Lower lobe of right lung (tissue), 2 donors: ENCODE measurements around the gene CYP26A1. TPM values are rescaled to one million over a fixed set of nuclear protein-coding genes. Genes with fewer than 3 reads are reported as not detected.
"Not testable (repeated sequence)": the region's sequence is repeated elsewhere in the genome, so short reads cannot be mapped to it uniquely, and the experiment has no call there.

Experiments used
- ATAC-seq, 2 donors: fragments of 200-7000 bp; cut with Tn5 transposase; one replicate each; pipeline ENCODE4 v1.9.1; 2020 to 2022; ENCODE audit warnings: mild to moderate bottlenecking in 2 of 2, moderate library complexity in 2 of 2
- DNase-seq: peaks from one replicate; pipeline ENCODE4 v3.0.0-alpha.2; 2020
- H3K27ac ChIP-seq: fragments of 200-600 bp; one replicate; pipeline ENCODE4 v1.8.0; 2022
- H3K27me3 ChIP-seq: fragments of 200-600 bp; one replicate; pipeline ENCODE4 v1.8.0; 2022; ENCODE audit warnings: low read depth
- H3K36me3 ChIP-seq: fragments of 200-600 bp; one replicate; pipeline ENCODE4 v1.8.0; 2022; ENCODE audit warnings: mild to moderate bottlenecking
- H3K4me1 ChIP-seq: fragments of 200-600 bp; one replicate; pipeline ENCODE4 v1.8.0; 2022
- H3K4me3 ChIP-seq: fragments of 200-600 bp; one replicate; pipeline ENCODE4 v1.8.0; 2022; ENCODE audit warnings: mild to moderate bottlenecking
- H3K9me3 ChIP-seq: fragments of 200-600 bp; one replicate; pipeline ENCODE4 v1.8.0; 2022
- intact Hi-C: fragments of 100-400 bp; cut with DNase I; formaldehyde crosslinking; loops from one replicate; pipeline ENCODE4 v1.11.0; 2022
- total RNA-seq: library from RNA; stranded (reverse); fragmentation: NEBNext Ultra II Directional; extraction: Animal tissue kit (Norgen Biotek cat#: 25700); gene quantifications from one replicate; pipeline ENCODE4 v1.2.1, GENCODE V29; 2021
- TF ChIP-seq, protein P1 (sequence below): fragments of 200-600 bp; IDR thresholded peaks from one replicate; pipeline ENCODE4 v1.8.0; 2022; ENCODE audit warnings: antibody characterized with exemption, mild to moderate bottlenecking
- donor health status: DM: no; HTN: yes; CAD: no; lungs with severe emphysema.

Gene CYP26A1
- total RNA-seq, 1 donor from 2014 or later = not detected

DNA sequence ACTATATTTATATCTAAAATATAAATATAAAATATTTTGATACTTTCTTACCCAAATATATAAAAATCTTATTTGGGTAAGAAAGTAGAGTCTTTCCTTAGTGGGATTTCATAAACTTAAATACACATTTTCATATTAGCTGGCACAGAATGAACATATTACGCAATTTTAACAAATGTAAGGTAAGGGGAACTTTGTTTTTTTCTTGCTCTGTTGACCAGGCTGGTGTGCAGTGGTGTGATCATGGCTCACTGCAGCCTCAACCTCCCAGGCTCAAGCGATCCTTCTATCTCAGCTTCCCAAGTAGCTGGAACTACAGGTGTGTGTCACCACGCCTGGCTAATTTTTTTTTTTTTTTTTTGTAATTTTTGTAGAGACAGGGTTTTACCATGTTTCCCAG is 18.3 kb downstream of the CYP26A1 start:
- H3K27ac ChIP-seq = no peak overlapping the region
- intact Hi-C loops = no loop called here
- H3K27me3 ChIP-seq = no peaks in the 10 kb centered on the region
- no peak overlapping the region for H3K4me3 ChIP-seq
- ATAC-seq (no peak), DNase-seq (no peak)
- H3K36me3 ChIP-seq = no peaks in the 10 kb centered on the region
- no peaks in the 10 kb centered on the region for H3K9me3 ChIP-seq
- TF ChIP-seq, protein P1, sequence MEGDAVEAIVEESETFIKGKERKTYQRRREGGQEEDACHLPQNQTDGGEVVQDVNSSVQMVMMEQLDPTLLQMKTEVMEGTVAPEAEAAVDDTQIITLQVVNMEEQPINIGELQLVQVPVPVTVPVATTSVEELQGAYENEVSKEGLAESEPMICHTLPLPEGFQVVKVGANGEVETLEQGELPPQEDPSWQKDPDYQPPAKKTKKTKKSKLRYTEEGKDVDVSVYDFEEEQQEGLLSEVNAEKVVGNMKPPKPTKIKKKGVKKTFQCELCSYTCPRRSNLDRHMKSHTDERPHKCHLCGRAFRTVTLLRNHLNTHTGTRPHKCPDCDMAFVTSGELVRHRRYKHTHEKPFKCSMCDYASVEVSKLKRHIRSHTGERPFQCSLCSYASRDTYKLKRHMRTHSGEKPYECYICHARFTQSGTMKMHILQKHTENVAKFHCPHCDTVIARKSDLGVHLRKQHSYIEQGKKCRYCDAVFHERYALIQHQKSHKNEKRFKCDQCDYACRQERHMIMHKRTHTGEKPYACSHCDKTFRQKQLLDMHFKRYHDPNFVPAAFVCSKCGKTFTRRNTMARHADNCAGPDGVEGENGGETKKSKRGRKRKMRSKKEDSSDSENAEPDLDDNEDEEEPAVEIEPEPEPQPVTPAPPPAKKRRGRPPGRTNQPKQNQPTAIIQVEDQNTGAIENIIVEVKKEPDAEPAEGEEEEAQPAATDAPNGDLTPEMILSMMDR = no peak
- no peaks in the 10 kb centered on the region for H3K4me1 ChIP-seq

DNA sequence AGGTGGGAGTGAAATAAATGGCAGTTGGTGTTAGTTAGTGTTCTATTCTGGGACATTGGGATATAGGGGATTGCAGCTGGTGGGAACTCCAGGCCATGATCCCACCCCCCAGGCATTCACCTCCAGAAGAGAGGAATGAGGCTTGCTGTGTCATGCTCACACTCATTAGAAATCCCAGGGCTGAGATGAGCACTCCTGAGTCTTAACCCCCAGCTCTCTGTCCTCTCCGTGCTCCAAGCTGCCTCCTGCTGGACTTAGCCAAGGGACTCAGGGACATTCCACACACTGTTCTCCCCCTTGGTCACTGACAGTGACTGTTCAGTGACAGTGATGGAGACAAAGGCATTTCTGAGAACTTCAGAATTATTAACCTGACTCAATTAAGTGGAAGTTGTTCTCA is 21.5 kb downstream of the CYP26A1 start:
- no peak for ATAC-seq
- Histone ChIP-seq H3K27me3 (no peaks in the 10 kb centered on the region), H3K36me3 (no peaks in the 10 kb centered on the region), H3K9me3 (no peaks in the 10 kb centered on the region), H3K4me1 (no peaks in the 10 kb centered on the region), H3K4me3 (no peak overlapping the region), H3K27ac (no peak overlapping the region)
- intact Hi-C loops = no loop called here
- TF ChIP-seq, protein P1 = no peak
- no peak for DNase-seq

DNA sequence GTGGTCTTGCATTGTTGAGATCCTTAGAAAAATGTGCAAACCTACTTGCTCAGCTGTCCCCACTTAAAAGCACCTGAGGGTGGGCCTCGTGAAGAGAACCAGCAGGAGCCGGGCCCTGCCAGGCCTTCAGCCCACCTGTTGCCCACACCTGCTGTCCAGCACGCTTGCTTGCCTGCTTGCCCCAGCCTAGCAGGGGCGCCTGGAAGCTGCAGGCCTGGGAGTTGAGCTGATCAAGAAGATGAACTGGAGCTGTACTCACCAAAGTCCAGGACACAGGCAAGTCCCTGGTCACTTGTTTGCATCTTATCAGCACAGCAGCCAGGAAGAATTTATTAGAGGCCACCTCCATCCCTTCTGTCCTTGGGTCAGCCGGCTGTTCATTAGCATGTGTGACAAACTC is 23.2 kb downstream of the CYP26A1 start:
- H3K4me3 ChIP-seq = no peak overlapping the region
- no peaks in the 10 kb centered on the region for H3K4me1 ChIP-seq
- DNase-seq (no peak), ATAC-seq (no peak)
- H3K27ac ChIP-seq = no peak overlapping the region
- TF ChIP-seq, protein P1 = no peak
- no peaks in the 10 kb centered on the region for H3K36me3 ChIP-seq
- intact Hi-C loops = no loop called here
- no peaks in the 10 kb centered on the region for H3K9me3 ChIP-seq
- no peaks in the 10 kb centered on the region for H3K27me3 ChIP-seq

DNA sequence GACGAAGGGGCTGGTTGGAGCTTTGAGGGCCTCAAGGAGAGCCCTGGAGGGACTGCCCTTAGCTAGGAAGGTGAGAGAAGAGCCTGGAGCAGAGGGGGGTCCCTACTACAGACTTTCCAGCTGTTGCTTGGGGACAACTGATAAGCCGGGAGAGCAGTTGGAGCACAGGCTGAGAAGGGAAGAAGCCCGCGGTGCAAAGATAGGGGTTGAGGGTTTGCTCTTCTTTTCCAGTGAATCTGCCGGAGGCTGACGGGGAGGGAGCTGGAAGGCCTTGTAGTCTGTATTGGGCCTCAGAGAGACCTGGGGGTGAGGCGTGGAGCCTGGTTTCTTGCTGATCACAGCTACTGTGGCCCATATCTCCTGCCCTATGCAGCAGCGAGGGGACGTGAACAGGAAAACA is 23.7 kb downstream of the CYP26A1 start:
- TF ChIP-seq, protein P1 = no peak
- Histone ChIP-seq H3K36me3 (no peaks in the 10 kb centered on the region), H3K27me3 (no peaks in the 10 kb centered on the region), H3K9me3 (no peaks in the 10 kb centered on the region), H3K27ac (no peak overlapping the region), H3K4me3 (no peak overlapping the region), H3K4me1 (no peaks in the 10 kb centered on the region)
- intact Hi-C loops = no loop called here
- no peak for ATAC-seq
- no peak for DNase-seq

DNA sequence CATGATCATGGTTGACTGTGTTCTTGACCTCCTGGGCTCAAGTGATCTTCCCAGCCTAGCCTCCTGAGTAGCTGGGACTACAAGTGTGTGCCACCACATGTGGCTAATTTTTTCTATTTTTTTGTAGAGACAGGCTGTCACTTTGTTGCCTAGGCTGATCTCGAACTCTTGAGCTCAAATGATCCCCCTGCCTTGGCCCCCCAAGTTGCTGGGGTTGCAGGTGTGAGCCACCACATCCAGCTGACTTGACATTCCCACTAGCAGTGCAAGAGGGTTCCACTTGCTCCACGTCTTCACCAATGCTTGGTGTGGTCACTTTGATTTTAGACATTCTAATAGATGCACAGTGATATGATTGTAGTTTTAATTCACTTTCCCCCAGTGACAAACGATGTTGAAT is 25.1 kb downstream of the CYP26A1 start:
- ATAC-seq = no peak
- DNase-seq = no peak
- TF ChIP-seq, protein P1 = no peak
- no peaks in the 10 kb centered on the region for H3K27me3 ChIP-seq
- intact Hi-C loops = no loop called here
- no peaks in the 10 kb centered on the region for H3K36me3 ChIP-seq
- no peak overlapping the region for H3K4me3 ChIP-seq
- no peak overlapping the region for H3K27ac ChIP-seq
- H3K4me1 ChIP-seq = no peaks in the 10 kb centered on the region
- H3K9me3 ChIP-seq = no peaks in the 10 kb centered on the region

DNA sequence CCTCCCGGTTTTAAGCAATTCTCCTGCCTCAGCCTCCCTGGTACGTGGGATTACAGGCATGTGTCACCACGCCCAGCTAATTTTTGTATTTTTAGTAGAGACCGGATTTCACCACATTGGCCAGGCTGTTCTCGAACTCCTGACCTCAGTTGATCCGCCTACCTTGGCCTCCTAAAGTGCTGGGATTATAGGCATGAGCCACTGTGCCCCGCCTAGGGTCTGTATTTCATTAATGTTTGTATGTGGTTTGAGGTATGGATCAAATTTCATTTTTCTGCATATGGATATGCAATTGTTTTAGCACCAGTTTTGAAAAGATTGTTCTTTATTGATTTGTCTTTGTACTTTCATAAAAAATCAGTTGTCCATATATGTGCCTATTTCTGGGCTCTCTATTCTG is 26.0 kb downstream of the CYP26A1 start:
- Histone ChIP-seq H3K27ac (no peak overlapping the region), H3K36me3 (no peaks in the 10 kb centered on the region), H3K9me3 (no peaks in the 10 kb centered on the region), H3K4me1 (no peaks in the 10 kb centered on the region), H3K27me3 (no peaks in the 10 kb centered on the region), H3K4me3 (no peak overlapping the region)
- DNase-seq = no peak
- ATAC-seq = no peak
- intact Hi-C loops = no loop called here
- TF ChIP-seq, protein P1 = no peak

DNA sequence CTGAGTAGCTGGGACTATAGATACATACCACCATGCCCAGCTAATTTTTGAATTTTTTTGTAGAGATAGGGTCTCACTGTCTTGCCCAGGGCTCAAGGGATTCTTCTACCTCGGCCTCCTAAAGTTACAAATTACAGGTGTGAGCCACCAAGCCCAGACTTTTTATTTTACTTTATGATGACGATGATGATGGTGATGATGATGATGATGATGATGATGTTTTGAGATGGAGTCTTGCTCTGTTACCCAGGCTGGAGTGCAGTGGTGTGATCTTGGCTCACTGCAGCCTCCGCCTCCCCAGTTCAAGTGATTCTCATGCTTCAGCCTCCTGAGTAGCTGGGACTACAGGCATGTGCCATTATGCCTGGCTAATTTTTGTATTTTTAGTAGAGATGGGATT is 27.5 kb downstream of the CYP26A1 start:
- H3K9me3 ChIP-seq, ATAC-seq, H3K27me3 ChIP-seq, H3K36me3 ChIP-seq, intact Hi-C loops, H3K4me1 ChIP-seq, H3K27ac ChIP-seq, DNase-seq, H3K4me3 ChIP-seq: not testable (repeated sequence)
